ENCODE data around the gene ERI3.

ERI3 gene

DNA sequence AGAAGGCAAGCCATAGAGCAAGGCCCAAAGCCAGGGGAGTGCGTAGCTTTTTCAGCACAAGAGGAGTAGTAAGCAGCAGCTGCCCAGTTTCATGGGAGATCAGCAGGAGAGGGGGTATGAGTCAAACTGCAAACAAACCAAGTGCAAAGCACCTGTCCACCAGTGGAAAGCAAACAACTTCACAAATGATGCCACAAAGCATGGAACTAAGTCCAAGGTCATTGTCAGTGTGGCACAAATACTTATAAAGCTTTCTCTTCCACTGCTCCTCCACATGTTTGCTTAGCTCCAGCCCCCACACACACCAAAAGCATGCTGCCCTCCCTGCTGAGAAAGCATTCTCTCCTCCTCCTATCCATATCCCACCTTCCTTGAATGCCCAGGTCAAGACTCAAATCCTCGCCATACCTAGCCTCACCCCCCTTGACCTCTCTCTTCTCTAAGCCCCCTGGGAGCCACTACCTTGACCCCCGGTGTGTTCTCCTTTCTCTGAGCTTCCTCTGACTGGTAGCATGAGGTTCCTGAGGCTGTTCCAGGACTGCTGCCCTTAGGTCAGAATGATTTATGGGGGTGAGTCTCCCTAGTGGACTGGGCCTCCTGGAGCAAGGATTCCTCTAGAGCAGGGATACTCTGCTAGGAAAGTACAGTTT is 71.4 kb downstream of the ERI3 start:
- DNase-seq (ENCODE audit: low read depth in 3 of 3), result no peak

DNA sequence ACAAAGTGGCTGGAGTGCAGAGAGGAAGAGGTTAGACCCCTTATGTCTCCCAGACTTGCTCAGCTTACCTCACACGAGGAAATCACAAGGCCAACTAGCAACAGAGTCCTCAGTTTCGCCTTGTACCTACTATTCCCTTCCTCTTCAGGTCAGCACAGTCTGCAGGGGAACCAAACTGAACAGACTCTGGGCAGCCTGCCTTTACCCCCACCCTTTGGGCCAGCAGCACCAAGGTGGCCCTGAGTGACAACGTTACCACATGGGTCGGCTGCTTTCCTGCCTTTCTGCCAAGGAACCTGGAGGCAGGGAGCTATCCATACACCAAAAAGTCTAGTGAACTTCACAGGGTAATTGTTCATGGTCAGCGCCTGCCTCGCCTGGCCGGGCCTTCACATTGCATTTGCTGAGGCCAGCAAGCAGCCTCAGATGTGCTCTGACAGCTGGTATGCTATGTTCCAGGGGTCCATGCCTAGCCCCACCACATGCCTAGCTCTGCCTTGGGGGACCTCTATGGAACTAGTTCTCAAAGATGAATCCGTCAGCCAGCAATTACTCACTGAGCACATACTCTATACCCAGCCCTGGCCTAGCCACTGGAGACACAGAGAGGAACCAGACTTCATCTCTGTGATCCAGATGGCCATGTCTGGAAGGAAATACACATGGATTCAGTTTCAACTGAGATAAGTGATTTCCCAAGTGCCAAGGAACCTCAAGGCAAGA is 72.2 kb downstream of the ERI3 start:
- DNase-seq (ENCODE audit: low read depth in 3 of 3), result no peak

DNA sequence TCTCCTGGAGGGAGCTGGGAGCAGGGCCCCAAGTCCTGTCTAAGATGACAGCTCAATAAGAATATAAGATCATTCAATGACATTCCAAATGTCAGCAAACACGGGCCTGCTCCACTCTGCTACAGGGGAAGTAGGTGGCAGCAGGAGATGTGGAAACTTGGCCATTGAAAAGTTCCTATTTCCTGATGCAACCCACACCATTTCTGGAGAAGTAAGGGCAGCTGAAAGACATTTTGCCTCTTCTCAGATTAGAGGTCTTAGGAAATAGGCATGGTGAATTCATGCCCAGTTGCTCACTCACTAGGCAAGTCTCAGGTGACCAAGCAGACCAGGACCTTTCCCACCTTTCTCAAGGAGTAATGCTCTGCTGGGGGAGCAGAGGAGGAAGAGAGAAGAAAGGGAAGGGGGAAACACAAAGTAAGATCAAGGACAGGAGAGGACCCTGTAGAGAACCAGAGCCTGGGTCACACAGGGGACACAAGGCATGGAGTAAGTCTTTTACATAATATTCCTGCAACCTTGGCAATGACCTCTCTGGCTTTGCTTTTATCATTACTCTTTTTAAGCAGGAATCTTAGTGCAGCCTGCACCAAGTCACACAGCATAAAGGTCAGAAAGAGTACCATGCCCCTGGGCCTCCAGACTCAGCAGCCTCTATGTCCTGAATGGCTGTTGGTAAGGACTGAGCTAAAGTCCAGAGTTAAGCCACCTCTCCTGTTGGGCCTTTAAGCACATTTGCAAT is 72.9 kb downstream of the ERI3 start:
- no peak for DNase-seq (ENCODE audit: low read depth in 3 of 3)

- no peak for DNase-seq (ENCODE audit: low read depth in 3 of 3)
These were observed 78.2 kb downstream of the ERI3 start for GRCh38 chr1:44276901-44277300.

DNA sequence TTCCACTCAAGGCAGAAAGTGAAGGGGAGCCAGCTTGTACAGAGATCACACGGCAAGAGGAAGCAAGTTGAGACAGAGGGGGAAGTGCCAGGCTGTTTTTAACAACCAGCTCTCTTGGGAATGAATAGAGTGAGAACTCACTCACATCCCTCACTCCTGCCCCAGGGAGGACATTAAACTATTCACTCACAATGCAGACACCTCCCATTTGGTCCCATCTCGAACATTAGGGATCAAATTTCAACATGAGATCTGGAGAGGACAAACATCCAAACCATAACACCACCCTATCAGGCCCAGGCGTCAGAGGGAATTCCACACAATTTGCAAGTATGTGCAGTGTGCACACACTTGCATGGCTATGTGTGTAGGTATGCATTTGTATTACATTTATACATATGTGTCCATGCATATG is 79.1 kb downstream of the ERI3 start:
- DNase-seq (ENCODE audit: low read depth in 3 of 3), result no peak

GRCh38 chr1:44275296-44275962 is 79.6 kb downstream of the ERI3 start:
- no peak for DNase-seq (ENCODE audit: low read depth in 3 of 3)

DNA sequence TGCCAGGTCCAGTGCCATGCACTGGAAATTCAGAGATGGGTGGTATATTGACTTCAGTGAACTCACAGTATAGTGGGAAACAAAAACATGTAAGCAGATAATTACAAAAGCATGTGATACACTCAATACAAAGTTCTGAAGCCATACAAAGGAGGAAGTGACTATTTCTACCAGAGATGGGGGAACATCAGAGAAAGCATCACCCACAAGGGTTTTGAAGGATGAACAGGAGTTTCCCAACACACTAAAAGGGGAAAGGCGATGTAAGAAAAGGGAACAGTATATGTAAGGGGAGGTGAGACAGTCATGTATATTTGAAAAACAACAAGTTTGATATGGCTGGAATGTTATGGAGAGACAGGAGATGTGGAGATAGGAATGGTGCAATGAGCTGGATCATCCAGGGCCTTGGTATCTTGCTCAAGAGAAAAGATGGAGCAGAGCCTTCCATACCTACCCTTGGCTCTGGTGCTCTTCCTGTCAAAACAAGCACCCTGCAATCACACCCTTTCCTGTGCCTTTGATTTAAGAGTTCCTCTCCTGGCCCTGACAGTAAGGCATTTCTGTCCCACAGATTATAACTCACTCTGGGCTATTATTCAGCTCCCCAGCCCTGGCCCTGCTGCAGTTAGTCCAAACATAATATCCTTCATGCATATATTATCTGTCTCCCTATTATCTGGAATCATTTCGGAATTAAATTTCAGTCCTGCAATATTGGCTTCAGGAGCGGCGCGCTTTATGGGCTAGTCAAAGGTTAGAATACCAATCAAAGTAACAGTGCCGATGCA is 81.3 kb downstream of the ERI3 start:
- DNase-seq (ENCODE audit: low read depth in 3 of 3), result no peak

- DNase-seq (ENCODE audit: low read depth in 3 of 3), result no peak
These were observed 82.1 kb downstream of the ERI3 start for GRCh38 chr1:44272992-44273391.

- no peak for DNase-seq (ENCODE audit: low read depth in 3 of 3)
These were observed 83.4 kb downstream of the ERI3 start for GRCh38 chr1:44271646-44272045.

- DNase-seq (ENCODE audit: low read depth in 3 of 3), result no peak
These were observed 84.1 kb downstream of the ERI3 start for GRCh38 chr1:44270686-44271628.

DNA sequence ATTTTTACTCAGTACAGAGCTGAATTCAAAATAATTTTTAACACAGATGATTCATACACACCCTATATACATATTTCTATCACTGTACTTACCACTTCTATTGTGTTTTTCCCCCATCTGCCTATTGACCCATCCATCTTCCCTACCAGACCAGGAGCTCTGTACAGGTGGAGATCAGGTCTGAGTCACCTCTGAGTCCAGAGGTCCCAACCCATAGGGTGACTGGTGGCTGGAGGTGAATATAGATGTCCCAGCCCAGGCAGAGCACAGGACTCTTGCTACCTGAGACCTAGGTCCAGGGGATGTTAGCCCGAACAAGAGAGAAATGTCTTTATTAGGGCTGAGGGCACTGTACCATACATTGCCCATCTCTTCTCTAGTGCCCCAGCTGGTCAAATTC is 87.0 kb downstream of the ERI3 start:
- DNase-seq (ENCODE audit: low read depth in 3 of 3), result no peak

GRCh38 chr1:44267438-44267837 is 87.6 kb downstream of the ERI3 start:
- DNase-seq (ENCODE audit: low read depth in 3 of 3), result no peak

GRCh38 chr1:44266400-44267344 is 88.4 kb downstream of the ERI3 start:
- no peak for DNase-seq (ENCODE audit: low read depth in 3 of 3)

DNA sequence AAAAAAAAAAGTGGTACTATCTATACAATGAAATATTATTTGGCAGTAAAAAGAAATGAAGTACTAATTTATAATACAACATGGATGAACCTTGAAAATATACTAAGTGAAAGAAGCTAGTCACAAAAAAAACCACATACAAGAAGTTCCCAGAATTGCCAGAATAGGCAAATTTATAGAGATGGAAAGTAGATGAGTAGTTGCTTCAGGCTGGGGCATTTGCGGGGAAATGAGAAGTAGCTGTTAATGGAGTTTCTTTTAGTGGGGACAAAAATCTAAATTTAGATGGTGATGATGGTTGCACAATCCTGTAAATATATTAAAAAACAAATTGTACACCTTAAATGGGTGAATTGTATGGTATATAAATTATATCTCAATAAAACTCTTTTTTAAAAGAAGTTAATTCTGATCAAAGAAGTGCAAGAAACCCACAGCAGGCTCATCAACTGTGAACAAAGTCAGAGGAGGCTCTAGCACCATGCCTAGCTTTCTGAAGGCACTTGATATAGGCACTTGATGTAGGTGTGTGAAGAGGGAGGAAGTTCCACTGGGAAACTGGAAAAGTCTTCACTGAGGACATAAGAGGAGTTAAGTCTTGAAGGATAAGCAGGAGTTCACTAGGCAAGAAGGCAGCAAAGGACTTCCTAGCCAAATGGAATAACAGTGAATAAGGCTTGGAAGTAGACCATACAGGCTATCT is 89.2 kb downstream of the ERI3 start:
- DNase-seq (ENCODE audit: low read depth in 3 of 3), result no peak

DNA sequence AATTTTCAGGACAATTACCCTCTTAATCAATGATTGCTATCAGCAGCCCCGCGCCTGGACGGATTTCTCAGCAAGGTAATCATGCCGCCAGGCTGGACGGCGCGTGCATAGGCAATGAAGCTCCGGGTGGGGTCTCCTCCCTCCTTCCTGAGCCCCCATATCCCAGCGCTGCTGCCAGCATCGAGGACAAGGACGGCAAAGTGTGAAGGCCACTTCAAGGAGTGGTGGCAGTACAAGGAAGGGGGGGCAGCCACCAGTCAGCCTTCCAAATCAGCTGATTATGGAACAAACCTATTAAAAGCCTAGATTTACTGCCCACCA is 90.6 kb downstream of the ERI3 start:
- no peak for DNase-seq (ENCODE audit: low read depth in 3 of 3)

DNA sequence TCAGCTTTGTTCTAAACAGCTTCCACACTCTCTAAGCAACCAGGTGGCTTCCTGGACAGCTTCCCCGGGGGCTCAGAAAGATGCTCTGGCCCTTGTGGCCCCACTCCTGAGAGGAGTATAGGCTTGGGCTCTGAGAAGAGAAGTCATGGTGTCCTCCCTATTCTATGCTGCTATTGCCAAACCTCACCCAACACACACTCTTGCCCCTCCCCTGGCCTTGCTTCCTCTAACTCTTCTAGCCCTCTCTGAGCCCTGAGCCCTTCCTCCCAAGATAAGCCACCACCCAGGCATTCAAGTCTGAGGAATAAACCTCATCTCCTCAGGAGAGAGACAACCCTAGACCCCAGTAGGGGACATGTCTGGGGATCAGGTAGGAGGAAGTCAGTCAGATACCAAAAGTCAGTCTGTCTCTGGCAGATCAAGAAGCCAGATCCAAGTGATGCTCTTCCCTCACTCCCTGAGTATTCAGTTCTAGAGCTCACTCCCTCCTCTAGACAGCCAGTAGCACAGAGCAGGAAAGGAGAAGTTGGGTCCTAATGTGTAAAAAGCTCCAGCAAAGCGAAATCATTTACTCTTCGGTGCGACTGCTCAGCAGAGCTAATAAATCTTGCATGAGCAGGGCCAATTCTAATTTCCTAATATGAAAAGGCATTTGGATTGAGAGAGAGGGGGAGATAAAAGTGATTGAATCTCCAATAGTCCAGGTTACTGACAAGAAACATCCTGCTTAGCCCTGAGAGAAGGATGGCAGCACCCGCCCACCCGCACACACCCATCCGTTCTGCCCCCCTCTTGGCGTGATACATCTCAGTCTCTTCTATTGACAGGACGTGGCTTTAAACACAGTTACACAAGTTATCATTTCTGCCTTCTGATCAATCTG is 91.2 kb downstream of the ERI3 start:
- no peak for DNase-seq (ENCODE audit: low read depth in 3 of 3)

GRCh38 chr1:44262816-44263567 is 92.1 kb downstream of the ERI3 start:
- DNase-seq (ENCODE audit: low read depth in 3 of 3), result no peak

Measured in stimulated activated CD4-positive, alpha-beta T cell treated with anti-CD3 and anti-CD28 coated beads, TNF-alpha, amount 100 ng/mL, for 48 hours (primary cell).